Karpas-422 (cell line): ENCODE results near the gene LEKR1. TPM values are rescaled to one million over a fixed set of nuclear protein-coding genes. Genes with fewer than 3 reads are reported as not detected.

Source experiments
- DNase-seq: peaks from one replicate; pipeline ENCODE4 v3.0.0-alpha.2; 2015
- H2AFZ ChIP-seq: fragments of 200-600 bp; sonication (generic); 2 replicates; pipeline ENCODE4 v1.6.1; 2014; ENCODE audit warnings: antibody characterized with exemption, low read length, mixed read lengths
- H3K27ac ChIP-seq: fragments of 200-600 bp; sonication (generic); 2 replicates; pipeline ENCODE4 v1.5.1; 2014; ENCODE audit warnings: mild to moderate bottlenecking, low read length, moderate library complexity
- H3K27me3 ChIP-seq: fragments of 200-600 bp; sonication (generic); 2 replicates; pipeline ENCODE4 v1.6.1; 2014; ENCODE audit warnings: low read length, mixed read lengths
- H3K36me3 ChIP-seq: fragments of 200-600 bp; sonication (generic); 2 replicates; pipeline ENCODE4 v1.6.1; 2014; ENCODE audit warnings: low read length, mixed read lengths; ENCODE audit not compliant: insufficient read depth
- H3K4me1 ChIP-seq: fragments of 200-600 bp; sonication (generic); 2 replicates; pipeline ENCODE4 v1.6.1; 2014; ENCODE audit warnings: mild to moderate bottlenecking, low read length, mixed read lengths
- H3K4me2 ChIP-seq: fragments of 200-600 bp; sonication (generic); 2 replicates; pipeline ENCODE4 v1.6.1; 2014; ENCODE audit warnings: low read length, low read depth, mild to moderate bottlenecking; ENCODE audit not compliant: poor library complexity, severe bottlenecking
- H3K4me3 ChIP-seq: fragments of 200-600 bp; sonication (generic); 2 replicates; pipeline ENCODE4 v1.5.1; 2014; ENCODE audit warnings: mild to moderate bottlenecking, antibody characterized with exemption, low read length, mixed read lengths
- H3K79me2 ChIP-seq: fragments of 200-600 bp; sonication (generic); 2 replicates; pipeline ENCODE4 v1.6.1; 2014; ENCODE audit warnings: mild to moderate bottlenecking, low read length, mixed read lengths
- H3K9ac ChIP-seq: fragments of 200-600 bp; sonication (generic); 2 replicates; pipeline ENCODE4 v1.6.0; 2014; ENCODE audit warnings: low read length
- H3K9me2 ChIP-seq: fragments of 200-600 bp; sonication (generic), shearing (Covaris generic); replicated peaks from 2 replicates; pipeline ENCODE4 v1.6.0; 2014; ENCODE audit warnings: mild to moderate bottlenecking, low read length, moderate library complexity; ENCODE audit not compliant: insufficient read depth
- H3K9me3 ChIP-seq: fragments of 300-700, 200-600 bp; sonication (generic); 2 replicates; pipeline ENCODE4 v1.6.1; 2014; ENCODE audit warnings: low read length, mixed read lengths
- H4K20me1 ChIP-seq: fragments of 200-600 bp; sonication (generic); 2 replicates; pipeline ENCODE4 v1.6.1; 2014; ENCODE audit warnings: mild to moderate bottlenecking, antibody characterized with exemption, low read length, low read depth; ENCODE audit not compliant: insufficient read depth
- total RNA-seq: library from RNA; depleted of rRNA; stranded (reverse); fragments of >200 nt; shearing (Covaris generic); gene quantifications from 2 replicates; pipeline ENCODE4 v1.2.3, GENCODE V29; 2014; ENCODE audit warnings: low replicate concordance

Gene LEKR1
- total RNA-seq, 1 experiment from 2014 or later, result 6.4 TPM

- Histone ChIP-seq H3K9me2 (no peaks in the 10 kb centered on the region), H3K27ac (no peak overlapping the region), H3K4me3 (no peak overlapping the region), H3K4me2 (no peak overlapping the region), H3K36me3 (no peaks in the 10 kb centered on the region), H3K79me2 (no peaks in the 10 kb centered on the region), H3K27me3 (no peaks in the 10 kb centered on the region), H3K4me1 (peaks cover 8% of the 10 kb centered on the region), H2AFZ (no peak overlapping the region), H3K9me3 (no peaks in the 10 kb centered on the region), H4K20me1 (no peaks in the 10 kb centered on the region), H3K9ac (no peak overlapping the region)
- no peak for DNase-seq
Observed at GRCh38 chr3:156973954-156974353, 147.8 kb downstream of the LEKR1 start.

DNA sequence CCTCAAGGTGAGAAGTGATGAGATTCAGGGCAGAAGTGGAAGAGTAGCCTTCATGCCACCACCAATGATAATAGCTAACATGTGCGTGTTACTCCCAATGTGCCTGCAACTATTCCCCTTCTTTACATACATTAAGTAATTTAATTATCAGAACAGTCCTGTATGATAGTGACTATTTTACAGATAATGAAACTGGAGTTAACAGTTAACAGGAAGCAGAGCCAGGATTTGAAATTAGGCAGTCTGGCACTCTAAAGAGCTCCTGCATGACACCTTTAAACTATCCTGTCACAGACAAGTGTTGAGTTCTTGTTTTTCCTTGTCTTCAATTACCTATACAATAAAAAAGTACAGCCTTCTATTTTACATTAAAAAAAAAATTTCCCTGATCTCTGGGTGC, 148.8 kb downstream of the LEKR1 start:
- Histone ChIP-seq H3K4me2 (no peak overlapping the region), H3K36me3 (no peaks in the 10 kb centered on the region), H3K9ac (no peak overlapping the region), H3K9me2 (no peaks in the 10 kb centered on the region), H3K9me3 (no peaks in the 10 kb centered on the region), H4K20me1 (no peaks in the 10 kb centered on the region), H3K79me2 (no peaks in the 10 kb centered on the region), H2AFZ (no peak overlapping the region; the same call in 1 of the 2 replicates), H3K27ac (no peak overlapping the region), H3K27me3 (no peaks in the 10 kb centered on the region), H3K4me1 (peaks cover 8% of the 10 kb centered on the region), H3K4me3 (no peak overlapping the region)
- DNase-seq, result no peak

DNA sequence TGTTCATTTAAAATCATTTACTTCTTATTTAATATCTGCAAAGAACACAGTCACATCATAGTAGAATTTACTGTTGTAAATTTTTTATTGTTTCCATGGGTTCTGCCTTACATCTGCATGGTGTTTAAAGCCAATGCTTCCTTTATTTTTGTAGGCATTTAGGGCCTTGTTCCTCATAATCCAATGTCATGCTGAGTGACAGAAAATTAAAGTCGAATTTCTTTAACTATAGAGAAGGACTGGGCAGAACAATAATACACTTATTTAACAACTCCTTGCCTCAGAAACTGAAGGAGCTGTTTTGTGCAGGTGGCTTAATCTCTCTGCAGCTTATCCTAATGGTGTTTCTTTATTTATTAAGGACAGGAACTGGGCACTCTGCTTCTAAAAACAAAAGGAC, 149.6 kb downstream of the LEKR1 start:
- DNase-seq, result no peak
- H3K9ac ChIP-seq, result no peak overlapping the region
- no peak overlapping the region for H3K4me2 ChIP-seq
- no peak overlapping the region for H3K4me3 ChIP-seq
- H2AFZ ChIP-seq, result no peak overlapping the region
- H4K20me1 ChIP-seq, result no peaks in the 10 kb centered on the region; the same call in 1 of the 2 replicates
- peaks cover 8% of the 10 kb centered on the region for H3K4me1 ChIP-seq
- H3K36me3 ChIP-seq, result no peaks in the 10 kb centered on the region
- no peaks in the 10 kb centered on the region for H3K27me3 ChIP-seq
- no peaks in the 10 kb centered on the region for H3K9me3 ChIP-seq
- no peak overlapping the region for H3K27ac ChIP-seq
- H3K79me2 ChIP-seq, result no peaks in the 10 kb centered on the region
- no peaks in the 10 kb centered on the region for H3K9me2 ChIP-seq

DNA sequence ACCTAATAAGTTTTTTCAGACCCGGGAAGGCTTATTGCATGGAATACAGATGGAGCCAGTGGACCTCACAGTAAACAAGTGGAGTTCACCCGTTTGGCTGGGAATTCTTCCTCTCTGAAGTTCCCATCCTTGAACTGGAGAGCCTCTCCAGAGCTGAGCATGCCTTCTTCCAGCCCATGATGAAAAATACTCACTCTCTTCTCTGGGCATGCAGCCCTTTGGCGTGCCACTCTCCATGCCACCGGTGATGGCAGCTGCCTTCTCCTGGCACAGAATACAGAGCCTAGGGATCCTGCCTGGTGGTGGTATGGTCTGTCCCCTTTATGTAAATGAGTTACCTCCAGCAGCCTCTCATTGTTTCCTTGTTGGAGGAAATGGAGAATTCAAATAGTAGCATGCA, 150.8 kb downstream of the LEKR1 start:
- no peak overlapping the region for H3K27ac ChIP-seq
- H3K9ac ChIP-seq, result no peak overlapping the region
- H4K20me1 ChIP-seq, result no peaks in the 10 kb centered on the region; the same call in 1 of the 2 replicates
- no peaks in the 10 kb centered on the region for H3K79me2 ChIP-seq
- no peak overlapping the region for H2AFZ ChIP-seq
- H3K9me3 ChIP-seq, result no peaks in the 10 kb centered on the region
- no peaks in the 10 kb centered on the region for H3K36me3 ChIP-seq
- no peak for DNase-seq
- H3K4me3 ChIP-seq, result no peak overlapping the region
- no peak overlapping the region for H3K4me2 ChIP-seq
- no peaks in the 10 kb centered on the region for H3K9me2 ChIP-seq
- H3K4me1 ChIP-seq, result peaks cover 8% of the 10 kb centered on the region
- no peaks in the 10 kb centered on the region for H3K27me3 ChIP-seq

- no peak overlapping the region for H3K4me2 ChIP-seq
- peaks cover 8% of the 10 kb centered on the region for H3K4me1 ChIP-seq
- H3K9me3 ChIP-seq, result no peaks in the 10 kb centered on the region
- no peaks in the 10 kb centered on the region for H3K79me2 ChIP-seq
- H3K36me3 ChIP-seq, result no peaks in the 10 kb centered on the region
- no peak overlapping the region for H3K4me3 ChIP-seq
- no peaks in the 10 kb centered on the region; the same call in 1 of the 2 replicates for H4K20me1 ChIP-seq
- H3K27me3 ChIP-seq, result no peaks in the 10 kb centered on the region
- peak; percentile 67 for DNase-seq
- H3K27ac ChIP-seq, result no peak overlapping the region
- H2AFZ ChIP-seq, result no peak overlapping the region
- H3K9me2 ChIP-seq, result no peaks in the 10 kb centered on the region
- no peak overlapping the region for H3K9ac ChIP-seq
Observed at GRCh38 chr3:156978481-156978961, 152.4 kb downstream of the LEKR1 start.

DNA sequence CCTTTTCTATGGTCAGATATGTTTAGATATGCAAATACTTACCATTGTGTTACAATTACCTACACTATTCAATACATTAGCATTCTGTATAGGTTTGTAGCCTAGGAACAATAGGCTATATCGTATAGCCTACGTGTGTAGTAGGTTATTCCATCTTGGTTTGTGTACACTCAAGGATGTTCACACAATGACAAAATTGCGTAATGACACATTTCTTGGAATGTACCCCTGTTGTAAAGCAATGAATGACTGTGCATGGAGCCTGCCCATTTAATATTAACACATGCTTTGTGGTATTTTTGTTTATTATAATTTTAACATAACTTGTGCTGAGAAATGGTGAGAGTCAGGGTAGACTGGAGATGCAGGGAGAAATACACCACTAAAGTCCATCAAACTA, 154.9 kb downstream of the LEKR1 start:
- H3K9me2 ChIP-seq, result no peaks in the 10 kb centered on the region
- no peak overlapping the region for H3K4me2 ChIP-seq
- no peaks in the 10 kb centered on the region; the same call in 1 of the 2 replicates for H4K20me1 ChIP-seq
- no peak for DNase-seq
- H3K27ac ChIP-seq, result no peak overlapping the region
- no peaks in the 10 kb centered on the region for H3K27me3 ChIP-seq
- H2AFZ ChIP-seq, result no peak overlapping the region
- H3K79me2 ChIP-seq, result no peaks in the 10 kb centered on the region
- H3K4me1 ChIP-seq, result peaks cover 8% of the 10 kb centered on the region
- H3K4me3 ChIP-seq, result no peak overlapping the region
- H3K9ac ChIP-seq, result no peak overlapping the region
- no peaks in the 10 kb centered on the region for H3K9me3 ChIP-seq
- H3K36me3 ChIP-seq, result no peaks in the 10 kb centered on the region

- H3K9me2 ChIP-seq, result no peaks in the 10 kb centered on the region
- H3K27me3 ChIP-seq, result no peaks in the 10 kb centered on the region
- peaks cover 3% of the 10 kb centered on the region for H3K4me1 ChIP-seq
- H3K79me2 ChIP-seq, result no peaks in the 10 kb centered on the region
- no peak for DNase-seq
- H4K20me1 ChIP-seq, result no peaks in the 10 kb centered on the region; the same call in 1 of the 2 replicates
- H3K9ac ChIP-seq, result no peak overlapping the region
- no peak overlapping the region for H3K27ac ChIP-seq
- no peaks in the 10 kb centered on the region for H3K36me3 ChIP-seq
- H3K4me3 ChIP-seq, result no peak overlapping the region
- no peak overlapping the region for H3K4me2 ChIP-seq
- H2AFZ ChIP-seq, result no peak overlapping the region
- H3K9me3 ChIP-seq, result no peaks in the 10 kb centered on the region
Observed at GRCh38 chr3:156983559-156983958, 157.4 kb downstream of the LEKR1 start.

- Histone ChIP-seq H3K9ac (no peak overlapping the region), H3K36me3 (no peaks in the 10 kb centered on the region), H3K4me3 (no peak overlapping the region), H3K9me2 (no peaks in the 10 kb centered on the region), H3K79me2 (no peaks in the 10 kb centered on the region), H3K4me1 (no peaks in the 10 kb centered on the region), H3K27me3 (no peaks in the 10 kb centered on the region), H3K27ac (no peak overlapping the region), H2AFZ (no peak overlapping the region), H3K4me2 (no peak overlapping the region), H4K20me1 (no peaks in the 10 kb centered on the region), H3K9me3 (no peaks in the 10 kb centered on the region)
- DNase-seq, result no peak
Observed at GRCh38 chr3:156985711-156986110, 159.6 kb downstream of the LEKR1 start.

DNA sequence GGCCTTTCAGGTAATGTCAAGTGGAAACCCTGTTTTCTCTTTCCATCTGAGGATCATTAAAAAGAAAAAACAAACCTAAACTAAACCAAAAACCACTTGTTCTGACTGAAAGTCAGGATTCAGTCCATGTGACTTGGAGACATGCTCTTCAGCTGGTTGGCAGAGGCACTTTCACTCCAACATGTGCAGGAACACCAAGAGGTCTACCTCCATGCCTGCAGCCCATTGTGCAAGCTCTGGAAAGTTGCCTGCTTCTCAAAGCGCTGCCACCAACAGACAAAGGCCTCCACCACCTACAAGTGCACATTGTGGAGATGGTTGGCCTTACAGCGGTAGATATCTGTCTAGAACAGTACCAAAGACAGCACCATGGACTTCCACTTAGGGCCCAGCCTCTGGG, 161.8 kb downstream of the LEKR1 start:
- DNase-seq, result no peak
- Histone ChIP-seq H3K79me2 (no peaks in the 10 kb centered on the region), H3K27ac (no peak overlapping the region), H3K9me3 (no peaks in the 10 kb centered on the region), H3K27me3 (no peaks in the 10 kb centered on the region), H3K36me3 (no peaks in the 10 kb centered on the region), H2AFZ (no peak overlapping the region), H3K9me2 (no peaks in the 10 kb centered on the region), H3K9ac (no peak overlapping the region), H3K4me1 (no peaks in the 10 kb centered on the region), H3K4me2 (no peak overlapping the region), H4K20me1 (no peaks in the 10 kb centered on the region), H3K4me3 (no peak overlapping the region)
